Measurements from ENCODE around the gene FAM107B.

FAM107B gene

DNA sequence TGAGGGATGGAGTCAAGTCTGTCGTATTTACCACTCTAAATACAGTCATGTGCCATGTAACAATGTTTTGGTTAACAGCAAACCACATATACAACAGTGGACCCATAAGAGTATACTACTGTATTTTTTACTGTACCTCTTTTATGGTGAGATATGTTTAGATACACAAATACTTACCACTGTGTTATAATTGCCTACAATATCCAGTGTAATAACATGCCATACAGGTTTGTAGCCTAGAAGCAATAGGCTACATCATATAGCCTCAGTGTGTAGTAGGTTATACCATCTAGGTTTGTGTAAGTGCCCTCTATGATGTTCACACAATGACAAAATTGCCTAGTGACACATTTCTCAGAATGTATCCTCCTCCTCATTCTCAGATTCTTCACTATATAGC lies 110.4 kb downstream of the FAM107B start:
- TF ChIP-seq POLR2AphosphoS5 (IDR thresholded peaks at IDR 0.05; ENCODE audit: low read depth, low read length) (no peak), TAF1 (IDR thresholded peaks at IDR 0.05; ENCODE audit: borderline replicate concordance, insufficient read depth, low read length) (no peak), REST (IDR thresholded peaks at IDR 0.05; ENCODE audit: insufficient read depth in 1 of 2, low read depth in 2 of 2, low read length in 2 of 2) (no peak), FOXP2 (optimal IDR thresholded peaks at IDR 0.05; ENCODE audit: borderline replicate concordance, extremely low read depth, extremely low read length, insufficient read depth) (no peak), SIN3A (IDR thresholded peaks at IDR 0.05; ENCODE audit: borderline replicate concordance, insufficient read depth, low read length) (no peak)

DNA sequence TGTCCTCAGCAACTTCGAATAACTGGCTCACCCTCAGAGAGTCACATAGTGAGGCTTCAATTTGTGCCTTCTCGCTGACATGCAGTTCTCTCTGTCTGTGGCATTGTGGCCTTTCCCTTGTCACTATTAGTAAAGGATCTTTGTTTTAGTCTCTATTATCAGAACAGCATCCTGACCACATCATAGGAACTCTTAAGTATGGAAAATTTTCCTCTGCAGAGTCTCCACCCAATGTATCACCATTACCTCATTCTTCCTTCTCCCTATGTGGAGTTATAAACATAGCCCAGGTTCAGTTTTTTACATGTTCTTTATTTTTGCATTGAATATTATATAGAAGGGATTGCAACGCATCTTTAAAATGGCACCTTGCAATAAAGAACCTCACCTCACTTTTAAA lies 112.9 kb downstream of the FAM107B start:
- TF ChIP-seq REST (IDR thresholded peaks at IDR 0.05; ENCODE audit: insufficient read depth in 1 of 2, low read depth in 2 of 2, low read length in 2 of 2) (no peak), TAF1 (IDR thresholded peaks at IDR 0.05; ENCODE audit: borderline replicate concordance, insufficient read depth, low read length) (no peak), SIN3A (IDR thresholded peaks at IDR 0.05; ENCODE audit: borderline replicate concordance, insufficient read depth, low read length) (no peak), POLR2AphosphoS5 (IDR thresholded peaks at IDR 0.05; ENCODE audit: low read depth, low read length) (no peak), FOXP2 (optimal IDR thresholded peaks at IDR 0.05; ENCODE audit: borderline replicate concordance, extremely low read depth, extremely low read length, insufficient read depth) (no peak)

DNA sequence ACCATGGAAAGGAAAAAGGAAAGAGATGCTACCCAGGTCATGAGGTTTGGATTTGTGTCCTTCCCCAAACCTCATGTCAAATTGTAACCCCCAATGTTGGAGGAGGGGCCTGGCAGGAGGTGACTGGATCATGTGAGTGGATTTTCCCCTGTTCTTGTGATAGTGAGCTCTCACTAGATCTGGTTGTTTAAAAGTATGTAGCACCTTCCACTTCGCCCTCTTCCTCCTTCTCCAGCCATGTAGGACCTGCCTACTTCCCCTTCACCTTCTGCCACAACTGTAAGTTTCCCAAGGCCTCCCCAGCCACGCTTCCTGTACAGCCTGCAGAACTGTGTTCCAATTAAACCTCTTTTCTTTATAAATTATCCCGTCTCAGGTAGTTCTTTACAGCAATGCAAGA lies 113.9 kb downstream of the FAM107B start:
- no peak for TF ChIP-seq FOXP2 (optimal IDR thresholded peaks at IDR 0.05; ENCODE audit: borderline replicate concordance, extremely low read depth, extremely low read length, insufficient read depth)
- no peak for TF ChIP-seq TAF1 (IDR thresholded peaks at IDR 0.05; ENCODE audit: borderline replicate concordance, insufficient read depth, low read length)
- no peak for TF ChIP-seq SIN3A (IDR thresholded peaks at IDR 0.05; ENCODE audit: borderline replicate concordance, insufficient read depth, low read length)
- TF ChIP-seq POLR2AphosphoS5 (IDR thresholded peaks at IDR 0.05; ENCODE audit: low read depth, low read length) = no peak
- TF ChIP-seq REST (IDR thresholded peaks at IDR 0.05; ENCODE audit: insufficient read depth in 1 of 2, low read depth in 2 of 2, low read length in 2 of 2) = no peak

- TF ChIP-seq REST (IDR thresholded peaks at IDR 0.05; ENCODE audit: insufficient read depth in 1 of 2, low read depth in 2 of 2, low read length in 2 of 2) = no peak
- TF ChIP-seq POLR2AphosphoS5 (IDR thresholded peaks at IDR 0.05; ENCODE audit: low read depth, low read length) = no peak
- no peak for TF ChIP-seq FOXP2 (optimal IDR thresholded peaks at IDR 0.05; ENCODE audit: borderline replicate concordance, extremely low read depth, extremely low read length, insufficient read depth)
- no peak for TF ChIP-seq TAF1 (IDR thresholded peaks at IDR 0.05; ENCODE audit: borderline replicate concordance, insufficient read depth, low read length)
- no peak for TF ChIP-seq SIN3A (IDR thresholded peaks at IDR 0.05; ENCODE audit: borderline replicate concordance, insufficient read depth, low read length)
Measured at GRCh38 chr10:14659626-14660196, 115.0 kb downstream of the FAM107B start.

All from PFSK-1 (cell line).